ENCODE measurements around the gene CTNND2.
"Not testable (repeated sequence)": the region's sequence is repeated elsewhere in the genome, so short reads cannot be mapped to it uniquely, and the experiment has no call there.

Gene CTNND2

DNA sequence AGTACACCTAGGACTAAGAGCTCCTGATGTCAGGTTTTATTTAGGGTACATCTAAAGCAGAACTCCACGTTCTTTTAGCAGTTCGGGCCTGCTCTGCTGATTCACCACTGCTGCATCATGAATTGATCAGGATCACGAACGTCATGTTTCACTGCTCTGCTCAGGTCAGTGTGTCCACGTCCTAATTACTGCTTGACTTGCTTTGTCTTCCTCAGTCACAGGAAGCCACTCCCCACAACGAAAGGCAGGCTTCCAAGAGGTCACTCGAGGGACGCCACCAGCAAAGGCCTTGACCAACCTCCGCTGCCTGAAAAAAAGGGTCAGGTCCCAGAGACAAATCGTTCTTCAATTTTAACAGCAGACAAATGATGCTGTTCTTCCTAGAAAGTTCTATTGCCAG lies 40.3 kb downstream of the CTNND2 start:
- no peak for DNase-seq (ENCODE audit: low read depth)

GRCh38 chr5:11857391-11857790 lies 46.9 kb downstream of the CTNND2 start:
- DNase-seq (ENCODE audit: low read depth): no peak

DNA sequence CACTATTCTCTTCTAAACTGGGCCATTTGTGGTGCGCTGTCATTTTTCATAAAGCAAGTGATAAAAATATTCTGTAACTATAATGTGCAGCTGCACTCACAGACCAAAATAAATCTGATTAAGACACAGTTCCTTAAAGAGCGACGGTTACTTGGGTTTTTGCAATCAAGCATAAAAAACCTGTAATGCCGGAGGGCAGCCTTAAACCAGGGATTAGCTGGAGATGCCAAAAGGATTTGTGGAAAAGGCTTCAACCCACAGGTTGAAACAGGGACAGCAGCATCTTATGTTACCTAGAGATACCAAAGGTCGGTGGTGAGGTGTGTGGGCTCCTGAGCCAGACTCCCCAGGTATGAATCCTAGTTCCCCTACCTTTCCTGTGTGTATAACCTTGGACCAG lies 49.3 kb downstream of the CTNND2 start:
- no peak for DNase-seq (ENCODE audit: low read depth)

- DNase-seq (ENCODE audit: low read depth): no peak
Measured at GRCh38 chr5:11853796-11854195, 50.5 kb downstream of the CTNND2 start.

- DNase-seq (ENCODE audit: low read depth): no peak
Measured at GRCh38 chr5:11853140-11853539, 51.1 kb downstream of the CTNND2 start.

DNA sequence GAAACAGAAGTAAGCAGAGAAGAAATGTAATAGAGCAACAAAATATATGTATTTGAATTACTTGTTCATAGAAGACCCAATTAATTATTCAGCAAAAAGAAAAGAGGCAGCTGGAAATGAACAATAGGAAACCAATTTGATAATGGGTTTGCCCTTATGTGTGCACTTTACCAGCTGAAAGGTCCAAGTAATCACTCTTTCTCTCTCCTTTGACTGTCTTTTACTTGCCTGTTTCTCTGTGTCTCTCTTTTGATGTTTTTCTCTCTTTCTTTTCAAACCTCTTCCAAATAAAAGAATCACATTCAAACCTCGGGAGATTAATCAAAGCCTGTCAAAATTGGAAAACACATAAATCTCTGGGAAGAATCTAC lies 51.5 kb downstream of the CTNND2 start:
- no peak for DNase-seq (ENCODE audit: low read depth)

- DNase-seq (ENCODE audit: low read depth): no peak
Measured at GRCh38 chr5:11851965-11852716, 52.1 kb downstream of the CTNND2 start.

GRCh38 chr5:11851416-11851815 lies 52.8 kb downstream of the CTNND2 start:
- DNase-seq (ENCODE audit: low read depth): no peak

DNA sequence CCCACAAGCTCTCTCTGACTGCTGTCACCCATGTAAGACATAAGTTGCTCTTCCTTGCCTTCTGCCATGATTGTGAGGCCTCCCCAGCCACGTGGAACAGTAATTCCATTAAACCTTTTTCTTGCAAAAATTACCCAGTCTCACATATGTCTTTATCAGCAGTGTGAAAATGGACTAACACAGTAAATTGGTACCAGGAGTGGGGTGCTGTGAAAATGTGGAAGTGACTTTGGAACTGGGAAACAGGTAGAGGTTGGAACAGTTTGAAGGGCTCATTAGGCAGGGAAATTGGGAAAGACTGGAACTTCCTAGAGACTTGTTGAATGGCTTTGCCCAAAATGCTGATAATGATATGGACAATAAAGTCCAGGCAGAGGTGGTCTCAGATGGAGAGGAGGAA lies 75.7 kb downstream of the CTNND2 start:
- DNase-seq (ENCODE audit: low read depth): not testable (repeated sequence)

DNA sequence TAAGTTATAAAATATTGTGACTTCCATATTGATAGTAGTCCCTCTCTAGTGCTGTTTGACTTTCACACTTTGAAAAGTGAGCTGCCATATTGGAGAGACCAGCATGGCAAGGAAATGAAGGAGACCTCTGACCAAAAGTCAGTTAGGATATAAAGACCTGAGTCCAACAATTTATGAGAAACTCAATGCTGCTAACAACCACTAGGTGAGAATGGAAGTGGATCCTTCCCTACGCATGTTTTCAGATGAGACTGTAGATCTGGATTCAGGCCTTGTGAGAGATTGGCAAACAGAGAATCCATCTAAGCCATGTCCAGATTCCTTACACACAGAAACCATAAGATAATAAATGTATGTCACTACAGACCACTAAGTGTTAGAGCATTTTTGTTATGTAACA lies 81.6 kb downstream of the CTNND2 start:
- no peak for DNase-seq (ENCODE audit: low read depth)

GRCh38 chr5:11815916-11816315 lies 88.3 kb downstream of the CTNND2 start:
- DNase-seq (ENCODE audit: low read depth): no peak

GRCh38 chr5:11815481-11815880 lies 88.8 kb downstream of the CTNND2 start:
- no peak for DNase-seq (ENCODE audit: low read depth)

DNA sequence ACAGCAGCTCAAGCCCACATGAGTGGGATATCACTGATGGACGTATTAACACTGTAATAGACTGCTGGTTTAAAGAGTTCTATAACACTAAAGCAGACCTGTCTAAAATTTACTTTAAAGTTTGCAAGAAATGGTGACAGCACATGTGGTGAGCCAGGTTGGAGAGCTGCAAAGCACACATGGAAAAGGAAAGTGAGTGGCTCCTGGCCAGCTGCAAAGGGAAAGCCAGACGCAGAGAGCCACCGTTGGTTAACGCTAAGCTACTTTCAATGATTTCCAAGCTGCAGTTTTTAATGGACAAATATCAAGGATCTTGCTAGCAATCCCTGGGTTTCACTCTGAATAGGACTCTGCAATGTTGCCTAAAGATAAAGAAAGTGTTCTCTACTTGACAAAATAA lies 89.9 kb downstream of the CTNND2 start:
- DNase-seq (ENCODE audit: low read depth): no peak

DNA sequence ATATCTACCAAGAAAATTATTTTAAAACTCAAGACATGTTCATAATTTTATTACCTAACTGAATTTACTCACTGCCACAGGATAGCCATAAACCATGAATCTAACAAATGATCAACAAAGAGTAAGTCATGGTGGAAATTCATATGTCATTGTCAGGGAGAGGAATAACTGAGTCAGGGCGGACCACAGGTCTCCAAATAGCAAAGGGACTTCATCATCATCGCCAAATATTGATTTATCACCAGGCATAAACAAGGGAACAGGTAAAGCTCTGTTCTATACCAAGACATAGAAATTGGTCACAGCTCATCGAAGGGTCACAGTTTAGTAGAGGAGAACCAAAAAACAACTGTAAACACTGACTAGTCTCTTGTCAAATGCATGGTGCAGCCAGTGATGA lies 94.8 kb downstream of the CTNND2 start:
- no peak for DNase-seq (ENCODE audit: low read depth)

GRCh38 chr5:11803436-11803835 lies 100.8 kb downstream of the CTNND2 start:
- DNase-seq (ENCODE audit: low read depth): no peak

DNA sequence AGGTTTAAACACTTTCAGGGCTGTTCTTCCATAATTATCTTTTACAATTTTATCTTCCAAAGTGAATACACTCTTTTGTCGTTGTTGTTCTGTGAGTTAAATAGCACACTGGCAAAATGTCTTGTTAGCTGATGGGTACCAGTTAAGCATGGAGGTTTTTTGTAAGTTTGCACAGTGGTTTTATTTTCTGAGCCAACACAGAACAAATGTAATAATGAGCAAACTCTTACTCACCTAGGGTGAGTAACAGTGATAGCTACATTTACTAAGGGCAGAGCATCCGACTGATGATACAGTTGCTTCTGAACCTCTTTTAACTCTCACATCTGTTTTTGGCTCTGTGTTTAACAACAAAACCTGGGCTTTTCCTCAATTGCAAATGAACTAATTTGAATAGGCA lies 103.2 kb downstream of the CTNND2 start:
- no peak for DNase-seq (ENCODE audit: low read depth)

DNA sequence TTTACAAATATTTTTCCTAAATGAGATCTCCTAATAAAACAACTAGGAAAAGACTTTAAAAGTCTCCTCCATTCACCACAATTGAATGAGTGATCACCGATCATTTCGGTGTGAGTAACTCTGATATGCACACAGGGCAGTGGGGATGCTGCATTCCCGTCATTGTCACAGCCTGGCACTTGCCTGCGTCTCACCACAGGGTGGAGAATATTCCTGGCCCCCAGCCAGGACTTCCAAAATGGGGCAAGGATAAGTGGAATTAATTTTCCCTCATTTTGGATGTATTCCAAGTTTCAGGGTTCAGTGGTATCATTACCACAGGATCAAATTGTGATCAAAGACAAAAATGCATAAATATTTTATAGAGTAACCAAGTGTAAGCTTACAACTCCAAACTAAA lies 107.1 kb downstream of the CTNND2 start:
- DNase-seq (ENCODE audit: low read depth): no peak

DNA sequence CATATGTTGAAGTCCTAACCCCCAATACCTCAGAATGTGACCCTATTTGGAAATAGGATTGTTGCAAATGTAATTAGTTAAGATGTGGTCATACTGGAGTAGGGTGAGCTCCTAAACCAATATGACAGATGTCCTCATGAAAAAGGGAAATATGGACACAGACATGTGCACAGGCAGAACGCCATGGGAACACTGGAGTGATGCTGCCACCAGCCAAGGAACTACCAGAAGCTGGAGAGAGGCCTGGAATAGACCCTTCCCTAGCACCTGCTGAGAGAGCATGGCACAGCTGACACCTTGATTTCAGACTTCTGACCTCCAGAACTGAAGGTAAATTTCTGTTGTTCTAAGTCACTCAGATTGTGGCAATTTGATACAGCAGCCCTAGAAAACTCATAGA lies 110.8 kb downstream of the CTNND2 start:
- no peak for DNase-seq (ENCODE audit: low read depth)

GRCh38 chr5:11792621-11793020 lies 111.6 kb downstream of the CTNND2 start:
- no peak for DNase-seq (ENCODE audit: low read depth)

- no peak for DNase-seq (ENCODE audit: low read depth)
Measured at GRCh38 chr5:11791792-11792191, 112.5 kb downstream of the CTNND2 start.

DNA sequence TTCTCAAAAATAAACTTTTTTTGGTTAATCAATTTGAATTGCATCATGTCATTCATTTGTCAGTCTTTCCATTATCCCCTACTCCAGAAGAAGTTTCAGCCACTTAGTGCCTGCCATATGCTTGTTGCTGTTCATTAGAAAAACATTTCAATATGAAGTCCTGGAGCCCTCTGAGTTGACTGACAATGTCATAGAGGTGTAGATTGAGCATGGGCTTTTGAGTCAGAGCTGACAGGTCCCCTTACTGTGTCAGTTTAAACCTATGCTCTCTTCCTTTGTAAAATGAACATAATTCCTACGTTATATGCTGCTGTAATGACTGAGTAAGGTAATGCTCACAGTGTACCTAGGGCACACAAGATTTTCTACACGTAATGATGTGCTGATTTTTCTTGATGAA lies 114.0 kb downstream of the CTNND2 start:
- DNase-seq (ENCODE audit: low read depth): no peak

GRCh38 chr5:11785771-11786352 lies 118.4 kb downstream of the CTNND2 start:
- DNase-seq (ENCODE audit: low read depth): no peak

- DNase-seq (ENCODE audit: low read depth): no peak
Measured at GRCh38 chr5:11780641-11781345, 123.5 kb downstream of the CTNND2 start.

GRCh38 chr5:11777096-11777495 lies 127.2 kb downstream of the CTNND2 start:
- no peak for DNase-seq (ENCODE audit: low read depth)
